ENCODE data around the gene KANSL1.

GRCh38 chr17:46047398-46047797, 145.8 kb downstream of the KANSL1 start:
- TF ChIP-seq CTCF (IDR thresholded peaks at IDR 0.05) = no peak
- no peak for TF ChIP-seq POLR2AphosphoS5 (IDR thresholded peaks at IDR 0.05; ENCODE audit: low read depth, low read length)
- TF ChIP-seq, protein P1, sequence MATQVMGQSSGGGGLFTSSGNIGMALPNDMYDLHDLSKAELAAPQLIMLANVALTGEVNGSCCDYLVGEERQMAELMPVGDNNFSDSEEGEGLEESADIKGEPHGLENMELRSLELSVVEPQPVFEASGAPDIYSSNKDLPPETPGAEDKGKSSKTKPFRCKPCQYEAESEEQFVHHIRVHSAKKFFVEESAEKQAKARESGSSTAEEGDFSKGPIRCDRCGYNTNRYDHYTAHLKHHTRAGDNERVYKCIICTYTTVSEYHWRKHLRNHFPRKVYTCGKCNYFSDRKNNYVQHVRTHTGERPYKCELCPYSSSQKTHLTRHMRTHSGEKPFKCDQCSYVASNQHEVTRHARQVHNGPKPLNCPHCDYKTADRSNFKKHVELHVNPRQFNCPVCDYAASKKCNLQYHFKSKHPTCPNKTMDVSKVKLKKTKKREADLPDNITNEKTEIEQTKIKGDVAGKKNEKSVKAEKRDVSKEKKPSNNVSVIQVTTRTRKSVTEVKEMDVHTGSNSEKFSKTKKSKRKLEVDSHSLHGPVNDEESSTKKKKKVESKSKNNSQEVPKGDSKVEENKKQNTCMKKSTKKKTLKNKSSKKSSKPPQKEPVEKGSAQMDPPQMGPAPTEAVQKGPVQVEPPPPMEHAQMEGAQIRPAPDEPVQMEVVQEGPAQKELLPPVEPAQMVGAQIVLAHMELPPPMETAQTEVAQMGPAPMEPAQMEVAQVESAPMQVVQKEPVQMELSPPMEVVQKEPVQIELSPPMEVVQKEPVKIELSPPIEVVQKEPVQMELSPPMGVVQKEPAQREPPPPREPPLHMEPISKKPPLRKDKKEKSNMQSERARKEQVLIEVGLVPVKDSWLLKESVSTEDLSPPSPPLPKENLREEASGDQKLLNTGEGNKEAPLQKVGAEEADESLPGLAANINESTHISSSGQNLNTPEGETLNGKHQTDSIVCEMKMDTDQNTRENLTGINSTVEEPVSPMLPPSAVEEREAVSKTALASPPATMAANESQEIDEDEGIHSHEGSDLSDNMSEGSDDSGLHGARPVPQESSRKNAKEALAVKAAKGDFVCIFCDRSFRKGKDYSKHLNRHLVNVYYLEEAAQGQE (IDR thresholded peaks at IDR 0.05; ENCODE audit: insufficient read depth in 1 of 2, low read depth in 2 of 2, low read length in 1 of 2) = no peak
